ENCODE measurements around the gene TNNI3K.

The TNNI3K gene

GRCh38 chr1:74485622-74486021, 250.4 kb downstream of the TNNI3K start:
- FAIRE-seq (no peak), DNase-seq (ENCODE audit: low spot score) (no peak)

- FAIRE-seq, result no peak
- no peak for DNase-seq (ENCODE audit: low spot score)
Measured at GRCh38 chr1:74486036-74486435, 250.8 kb downstream of the TNNI3K start.

GRCh38 chr1:74496669-74497068, 261.5 kb downstream of the TNNI3K start:
- DNase-seq (ENCODE audit: low spot score) (no peak), FAIRE-seq (no peak)

- FAIRE-seq, result no peak
- DNase-seq (ENCODE audit: low spot score), result no peak
Measured at GRCh38 chr1:74498901-74499300, 263.7 kb downstream of the TNNI3K start.

GRCh38 chr1:74502432-74502831, 267.2 kb downstream of the TNNI3K start:
- FAIRE-seq (peak; percentile 76), DNase-seq (ENCODE audit: low spot score) (peak; percentile 44)

GRCh38 chr1:74502858-74503257, 267.7 kb downstream of the TNNI3K start:
- FAIRE-seq (no peak), DNase-seq (ENCODE audit: low spot score) (no peak)

- DNase-seq (ENCODE audit: low spot score) (peak; percentile 47), FAIRE-seq (no peak)
Measured at GRCh38 chr1:74504125-74504932, 269.1 kb downstream of the TNNI3K start.

- DNase-seq (ENCODE audit: low spot score) (no peak), FAIRE-seq (no peak)
Measured at GRCh38 chr1:74504933-74505512, 269.8 kb downstream of the TNNI3K start.

GRCh38 chr1:74505928-74506710, 270.9 kb downstream of the TNNI3K start:
- FAIRE-seq (no peak), DNase-seq (ENCODE audit: low spot score) (no peak)

- DNase-seq (ENCODE audit: low spot score), result no peak
- no peak for FAIRE-seq
Measured at GRCh38 chr1:74508449-74508848, 273.3 kb downstream of the TNNI3K start.

- no peak for DNase-seq (ENCODE audit: low spot score)
- FAIRE-seq, result no peak
Measured at GRCh38 chr1:74512170-74512915, 277.2 kb downstream of the TNNI3K start, which contains the start of gene LRRC53. TSS of gene LRRC53 (minus strand) at chr1:74512611. CDS start at chr1:74483349, 29,262 bp downstream.

- FAIRE-seq (no peak), DNase-seq (ENCODE audit: low spot score) (no peak)
Measured at GRCh38 chr1:74513411-74514300, 278.5 kb downstream of the TNNI3K start.

- DNase-seq (ENCODE audit: low spot score), result no peak
- no peak for FAIRE-seq
Measured at GRCh38 chr1:74517599-74518051, 282.4 kb downstream of the TNNI3K start.

- DNase-seq (ENCODE audit: low spot score) (peak; percentile 27), FAIRE-seq (no peak)
Measured at GRCh38 chr1:74522148-74522547, 287.0 kb downstream of the TNNI3K start.

GRCh38 chr1:74523873-74524480, 288.8 kb downstream of the TNNI3K start:
- FAIRE-seq (no peak), DNase-seq (ENCODE audit: low spot score) (no peak)

- FAIRE-seq, result no peak
- no peak for DNase-seq (ENCODE audit: low spot score)
Measured at GRCh38 chr1:74526708-74527107, 291.5 kb downstream of the TNNI3K start.

- no peak for FAIRE-seq
- DNase-seq (ENCODE audit: low spot score), result no peak
Measured at GRCh38 chr1:74528123-74528522, 292.9 kb downstream of the TNNI3K start.

GRCh38 chr1:74530892-74531291, 295.7 kb downstream of the TNNI3K start:
- FAIRE-seq (no peak), DNase-seq (ENCODE audit: low spot score) (no peak)

- DNase-seq (ENCODE audit: low spot score) (no peak), FAIRE-seq (no peak)
Measured at GRCh38 chr1:74531796-74532195, 296.6 kb downstream of the TNNI3K start.

- no peak for FAIRE-seq
- peak; percentile 58 for DNase-seq (ENCODE audit: low spot score)
Measured at GRCh38 chr1:74534241-74534640, 299.1 kb downstream of the TNNI3K start.
